A673 (cell line): ENCODE measurements around the gene ATP7B. TPM values are rescaled to one million over a fixed set of nuclear protein-coding genes. Genes with fewer than 3 reads are reported as not detected.

Experiments used
- BruUV-seq: library from RNA; stranded (reverse); fragments of 400-500 nt; replicated peaks from 2 replicates; lab custom pipeline; 2021; lab: Mats Ljungman, UMichigan
- CTCF ChIA-PET: fragments of 300-600 bp; sonication (Branson Sonifier 250); formaldehyde crosslinking; loops from one replicate; lab custom pipeline; 2022; ENCODE audit warnings: antibody characterized with exemption; lab: Charles Lee
- POLR2A ChIA-PET: fragments of 300-600 bp; sonication (Branson Sonifier 250); formaldehyde crosslinking; loops from one replicate; lab custom pipeline; 2022; ENCODE audit warnings: antibody characterized with exemption; ENCODE audit not compliant: low non-redundant PET; lab: Charles Lee
- DNase-seq: peaks from one replicate; pipeline ENCODE4 v3.0.0-alpha.2; 2015; ENCODE audit warnings: low spot score
- H3K27ac ChIP-seq: fragments of 200-600 bp; sonication (generic); 2 replicates; pipeline ENCODE4 v1.5.1; 2016; ENCODE audit warnings: mixed run types, low read depth, mild to moderate bottlenecking, mixed read lengths, antibody characterized with exemption, low read length; ENCODE audit not compliant: poor library complexity, severe bottlenecking
- H3K27me3 ChIP-seq: fragments of 200-600 bp; sonication (generic); replicated peaks from 2 replicates; pipeline ENCODE4 v1.6.1; 2017; ENCODE audit warnings: mixed run types, low read depth, mild to moderate bottlenecking, mixed read lengths, antibody characterized with exemption, low read length; ENCODE audit not compliant: insufficient read depth, poor library complexity
- H3K36me3 ChIP-seq: fragments of 200-600 bp; sonication (generic); 2 replicates; pipeline ENCODE4 v1.6.1; 2016; ENCODE audit warnings: mixed run types, mild to moderate bottlenecking, mixed read lengths, antibody characterized with exemption, low read length; ENCODE audit not compliant: insufficient read depth, poor library complexity, severe bottlenecking
- H3K4me1 ChIP-seq: fragments of 200-600 bp; sonication (generic); 2 replicates; pipeline ENCODE4 v1.6.1; 2017; ENCODE audit warnings: mixed run types, mild to moderate bottlenecking, mixed read lengths, antibody characterized with exemption, low read length; ENCODE audit not compliant: insufficient read depth, poor library complexity, severe bottlenecking
- H3K4me3 ChIP-seq: fragments of 200-600 bp; sonication (generic); 2 replicates; pipeline ENCODE4 v1.5.1; 2016; ENCODE audit warnings: low read depth, mixed run types, mild to moderate bottlenecking, mixed read lengths, low read length; ENCODE audit not compliant: poor library complexity, severe bottlenecking
- H3K9me3 ChIP-seq: fragments of 200-600 bp; sonication (generic); 2 replicates; pipeline ENCODE4 v1.6.1; 2016; ENCODE audit warnings: mixed run types, low read depth, mild to moderate bottlenecking, mixed read lengths, antibody characterized with exemption, low read length; ENCODE audit not compliant: poor library complexity, severe bottlenecking
- EZH2 ChIP-seq: fragments of 200-600 bp; sonication (generic); IDR thresholded peaks from 2 replicates; pipeline ENCODE4 v1.6.1; 2017; ENCODE audit warnings: borderline replicate concordance, low read depth, mild to moderate bottlenecking, mixed read lengths, antibody characterized with exemption, low read length; ENCODE audit not compliant: poor library complexity, severe bottlenecking
- intact Hi-C: fragments of 100-400 bp; cut with micrococcal nuclease; formaldehyde crosslinking; loops from one replicate; pipeline ENCODE4 v1.10.0; 2022; ENCODE audit not compliant: unreplicated experiment
- total RNA-seq: library from RNA; stranded (reverse); gene quantifications from 2 replicates; pipeline ENCODE4 v1.2.3, GENCODE V29; 2021
- TF ChIP-seq, protein P1 (sequence below): fragments of 300-800, 200-600 bp; sonication (generic); conservative IDR thresholded peaks from 2 replicates; pipeline ENCODE4 v1.5.1; 2017; ENCODE audit warnings: low read depth, mild to moderate bottlenecking, antibody characterized with exemption, low read length, moderate library complexity, mixed read lengths

ATP7B gene
- total RNA-seq, 1 experiment from 2014 or later: 2.9 TPM

DNA sequence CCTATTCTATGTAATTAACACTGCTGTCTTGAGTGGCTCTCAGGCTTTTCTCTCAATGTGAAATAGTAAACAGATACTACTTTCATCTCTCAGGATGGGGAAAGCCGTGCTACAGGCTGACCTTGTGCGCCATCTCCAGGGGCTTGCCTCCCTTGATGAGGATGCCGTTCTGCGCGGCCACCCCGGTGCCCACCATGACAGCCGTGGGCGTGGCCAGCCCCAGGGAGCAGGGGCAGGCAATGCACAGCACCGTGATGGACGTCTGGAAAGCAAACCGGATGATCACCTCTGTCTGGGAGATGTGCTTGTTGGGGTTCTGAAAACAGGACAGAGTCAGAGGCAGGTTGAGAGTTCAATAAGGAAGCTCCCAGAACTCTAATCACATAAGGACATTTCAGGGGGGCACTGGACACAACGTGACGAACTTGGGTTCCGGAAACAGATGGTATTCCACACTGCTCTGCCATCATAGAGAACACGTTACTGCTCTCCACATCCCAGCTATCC, 65.0 kb downstream of the ATP7B start:
- intact Hi-C loops: no loop called here
- peaks cover 10% of the 10 kb centered on the region for H3K27me3 ChIP-seq
- ChIA-PET CTCF (no interaction called here), POLR2A (no interaction called here)
- no peak overlapping the region for H3K4me3 ChIP-seq
- H3K36me3 ChIP-seq: no peaks in the 10 kb centered on the region
- no TSS peak for BruUV-seq
- no peaks in the 10 kb centered on the region for H3K9me3 ChIP-seq
- no peak overlapping the region for H3K27ac ChIP-seq
- no peak for DNase-seq
- H3K4me1 ChIP-seq: no peaks in the 10 kb centered on the region
- no peak for TF ChIP-seq EZH2
- TF ChIP-seq, protein P1, sequence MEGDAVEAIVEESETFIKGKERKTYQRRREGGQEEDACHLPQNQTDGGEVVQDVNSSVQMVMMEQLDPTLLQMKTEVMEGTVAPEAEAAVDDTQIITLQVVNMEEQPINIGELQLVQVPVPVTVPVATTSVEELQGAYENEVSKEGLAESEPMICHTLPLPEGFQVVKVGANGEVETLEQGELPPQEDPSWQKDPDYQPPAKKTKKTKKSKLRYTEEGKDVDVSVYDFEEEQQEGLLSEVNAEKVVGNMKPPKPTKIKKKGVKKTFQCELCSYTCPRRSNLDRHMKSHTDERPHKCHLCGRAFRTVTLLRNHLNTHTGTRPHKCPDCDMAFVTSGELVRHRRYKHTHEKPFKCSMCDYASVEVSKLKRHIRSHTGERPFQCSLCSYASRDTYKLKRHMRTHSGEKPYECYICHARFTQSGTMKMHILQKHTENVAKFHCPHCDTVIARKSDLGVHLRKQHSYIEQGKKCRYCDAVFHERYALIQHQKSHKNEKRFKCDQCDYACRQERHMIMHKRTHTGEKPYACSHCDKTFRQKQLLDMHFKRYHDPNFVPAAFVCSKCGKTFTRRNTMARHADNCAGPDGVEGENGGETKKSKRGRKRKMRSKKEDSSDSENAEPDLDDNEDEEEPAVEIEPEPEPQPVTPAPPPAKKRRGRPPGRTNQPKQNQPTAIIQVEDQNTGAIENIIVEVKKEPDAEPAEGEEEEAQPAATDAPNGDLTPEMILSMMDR: no peak

DNA sequence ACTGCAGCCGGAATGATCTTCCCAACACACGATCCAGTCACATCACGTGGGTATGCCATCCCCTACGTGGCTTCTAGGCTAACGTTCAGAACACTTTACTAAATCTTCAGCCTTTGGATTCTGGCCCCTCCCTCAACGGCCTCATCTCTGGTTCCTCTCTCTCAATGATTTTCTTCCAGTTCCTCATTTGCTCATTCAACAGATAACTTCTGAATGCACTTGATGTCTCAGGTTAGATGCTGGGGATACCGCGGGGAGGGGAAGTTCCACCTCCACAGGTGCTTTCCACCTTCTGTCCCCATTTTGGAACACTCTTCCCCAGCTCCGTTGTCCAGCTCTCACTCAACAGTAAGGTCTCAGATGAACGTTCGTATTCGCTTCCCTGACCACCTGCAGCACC, 66.1 kb downstream of the ATP7B start:
- H3K27ac ChIP-seq: no peak overlapping the region
- TF ChIP-seq, protein P1: no peak
- TF ChIP-seq EZH2: no peak
- no peaks in the 10 kb centered on the region for H3K9me3 ChIP-seq
- H3K27me3 ChIP-seq: peaks cover 3% of the 10 kb centered on the region
- BruUV-seq: no TSS peak
- H3K36me3 ChIP-seq: no peaks in the 10 kb centered on the region
- intact Hi-C loops: no loop called here
- no peak for DNase-seq
- no peak overlapping the region for H3K4me3 ChIP-seq
- CTCF ChIA-PET: no interaction called here
- H3K4me1 ChIP-seq: no peaks in the 10 kb centered on the region
- POLR2A ChIA-PET: no interaction called here

- ChIA-PET CTCF (no interaction called here), POLR2A (no interaction called here)
- no peaks in the 10 kb centered on the region for H3K4me1 ChIP-seq
- H3K36me3 ChIP-seq: no peaks in the 10 kb centered on the region
- peaks cover 3% of the 10 kb centered on the region for H3K27me3 ChIP-seq
- no peak for DNase-seq
- no peak overlapping the region for H3K4me3 ChIP-seq
- no peak overlapping the region for H3K27ac ChIP-seq
- TF ChIP-seq, protein P1: no peak
- no peak for TF ChIP-seq EZH2
- intact Hi-C loops: no loop called here
- BruUV-seq: no TSS peak
- no peaks in the 10 kb centered on the region for H3K9me3 ChIP-seq
These were observed 66.8 kb downstream of the ATP7B start for GRCh38 chr13:51944428-51944827.
